SH-SY5Y (cell line): ENCODE measurements around the gene LSM14A.

Experiments
- GATA2 ChIP-seq: IDR thresholded peaks from 2 replicates; pipeline ENCODE4 v1.6.1; 2011; ENCODE audit warnings: mild to moderate bottlenecking, low read depth, low read length
- GATA3 ChIP-seq: IDR thresholded peaks from 2 replicates; pipeline ENCODE4 v1.6.1; 2011; ENCODE audit warnings: low read depth, mild to moderate bottlenecking, low read length, moderate library complexity

GRCh38 chr19:34254046-34254697 is 81.9 kb downstream of the LSM14A start, which contains the start of gene GARRE1:
- TF ChIP-seq GATA2 = no peak
- TF ChIP-seq GATA3 = no peak
